Nephron progenitor cell (in vitro differentiated cells): ENCODE results near the gene OGFOD2.

Experiments
- DNase-seq: peaks from one replicate; pipeline ENCODE4 v3.0.0; 2021
- H3K27ac Mint-ChIP-seq: 2 replicates; pipeline ENCODE4 v1.8.0; 2021; ENCODE audit warnings: mild to moderate bottlenecking, moderate library complexity, mixed read lengths
- H3K27me3 Mint-ChIP-seq: 2 replicates; pipeline ENCODE4 v1.8.0; 2021; ENCODE audit warnings: mild to moderate bottlenecking, low read depth, mixed read lengths; ENCODE audit not compliant: poor library complexity
- H3K36me3 Mint-ChIP-seq: 2 replicates; pipeline ENCODE4 v1.8.0; 2021; ENCODE audit warnings: low read depth, mixed read lengths
- H3K4me1 Mint-ChIP-seq: 2 replicates; pipeline ENCODE4 v1.8.0; 2021; ENCODE audit warnings: mixed read lengths
- H3K4me3 Mint-ChIP-seq: 2 replicates; pipeline ENCODE4 v1.8.0; 2021; ENCODE audit warnings: mild to moderate bottlenecking, moderate library complexity, mixed read lengths
- H3K9me3 Mint-ChIP-seq: 2 replicates; pipeline ENCODE4 v1.8.0; 2021; ENCODE audit warnings: mild to moderate bottlenecking, moderate library complexity, mixed read lengths
- TF ChIP-seq, protein P1 (sequence below): fragments of 200-600 bp; sonication (generic); IDR thresholded peaks from 2 replicates; pipeline ENCODE4 v1.5.0; 2021; ENCODE audit warnings: antibody characterized with exemption

Gene OGFOD2

DNA sequence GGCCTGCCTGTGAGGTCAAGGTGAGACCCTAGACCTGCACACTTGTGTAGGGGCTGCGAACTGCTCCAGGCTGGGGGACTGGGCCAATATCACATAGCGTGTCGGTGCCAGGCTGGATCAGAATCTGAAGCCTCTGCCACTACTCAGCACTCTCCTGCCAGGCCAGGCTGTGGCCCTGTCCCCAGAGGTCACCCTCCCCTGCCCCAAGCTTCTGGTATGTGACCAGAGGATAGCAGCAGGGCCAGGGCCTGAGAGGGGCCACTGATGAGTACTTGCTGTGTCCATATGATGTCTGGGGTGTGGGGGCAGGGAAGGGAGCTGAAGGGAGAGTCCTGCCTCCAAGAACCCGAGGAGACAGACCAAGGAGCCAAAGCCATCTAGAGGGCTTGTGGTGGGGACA is 23.3 kb downstream of the OGFOD2 start:
- no peak overlapping the region for H3K27ac Mint-ChIP-seq
- no peaks in the 10 kb centered on the region for H3K27me3 Mint-ChIP-seq
- no peak overlapping the region for H3K4me3 Mint-ChIP-seq
- TF ChIP-seq, protein P1, sequence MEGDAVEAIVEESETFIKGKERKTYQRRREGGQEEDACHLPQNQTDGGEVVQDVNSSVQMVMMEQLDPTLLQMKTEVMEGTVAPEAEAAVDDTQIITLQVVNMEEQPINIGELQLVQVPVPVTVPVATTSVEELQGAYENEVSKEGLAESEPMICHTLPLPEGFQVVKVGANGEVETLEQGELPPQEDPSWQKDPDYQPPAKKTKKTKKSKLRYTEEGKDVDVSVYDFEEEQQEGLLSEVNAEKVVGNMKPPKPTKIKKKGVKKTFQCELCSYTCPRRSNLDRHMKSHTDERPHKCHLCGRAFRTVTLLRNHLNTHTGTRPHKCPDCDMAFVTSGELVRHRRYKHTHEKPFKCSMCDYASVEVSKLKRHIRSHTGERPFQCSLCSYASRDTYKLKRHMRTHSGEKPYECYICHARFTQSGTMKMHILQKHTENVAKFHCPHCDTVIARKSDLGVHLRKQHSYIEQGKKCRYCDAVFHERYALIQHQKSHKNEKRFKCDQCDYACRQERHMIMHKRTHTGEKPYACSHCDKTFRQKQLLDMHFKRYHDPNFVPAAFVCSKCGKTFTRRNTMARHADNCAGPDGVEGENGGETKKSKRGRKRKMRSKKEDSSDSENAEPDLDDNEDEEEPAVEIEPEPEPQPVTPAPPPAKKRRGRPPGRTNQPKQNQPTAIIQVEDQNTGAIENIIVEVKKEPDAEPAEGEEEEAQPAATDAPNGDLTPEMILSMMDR = no peak
- H3K9me3 Mint-ChIP-seq = no peaks in the 10 kb centered on the region
- no peaks in the 10 kb centered on the region for H3K36me3 Mint-ChIP-seq
- no peak for DNase-seq
- peaks cover 40% of the 10 kb centered on the region for H3K4me1 Mint-ChIP-seq

DNA sequence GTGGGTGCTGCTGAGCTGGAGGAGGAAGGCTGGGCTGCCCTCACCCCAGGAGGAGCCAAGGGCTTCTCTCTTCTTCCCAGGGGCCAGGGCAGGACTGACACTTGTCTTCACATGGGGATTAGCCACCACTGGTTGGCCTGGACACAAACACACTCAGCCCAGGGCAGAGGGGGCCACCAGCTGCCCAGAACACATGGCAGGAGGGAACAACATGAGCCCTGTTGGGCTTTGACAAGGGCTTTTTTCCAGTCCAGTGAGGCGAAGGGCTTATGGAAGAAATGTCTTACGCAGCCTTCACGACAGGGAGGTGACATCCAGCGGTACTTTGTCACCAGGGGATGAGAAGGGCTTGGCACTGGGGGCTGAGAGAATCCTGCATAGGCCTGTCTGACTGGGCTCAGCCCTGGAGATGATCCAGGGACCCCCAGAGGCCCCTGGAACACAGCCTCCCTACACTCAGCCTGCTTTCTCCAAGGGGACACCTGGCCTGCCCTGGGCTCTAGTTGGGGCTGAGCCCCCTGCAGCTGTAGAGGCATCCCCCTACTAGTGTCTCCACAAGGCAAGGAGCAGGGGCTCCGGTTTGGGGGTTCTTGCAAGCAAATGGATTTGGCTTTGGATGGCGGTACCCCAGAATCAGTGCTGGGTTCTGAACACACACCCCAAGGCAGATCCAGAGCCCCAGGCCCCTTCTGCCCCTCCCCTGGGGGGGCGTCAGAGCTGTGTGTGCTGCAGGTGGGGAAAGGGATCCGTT is 24.3 kb downstream of the OGFOD2 start:
- no peak for DNase-seq
- no peaks in the 10 kb centered on the region for H3K9me3 Mint-ChIP-seq
- no peaks in the 10 kb centered on the region for H3K36me3 Mint-ChIP-seq
- H3K4me3 Mint-ChIP-seq = no peak overlapping the region
- TF ChIP-seq, protein P1 = no peak
- H3K27ac Mint-ChIP-seq = no peak overlapping the region
- H3K27me3 Mint-ChIP-seq = no peaks in the 10 kb centered on the region
- peaks cover 40% of the 10 kb centered on the region for H3K4me1 Mint-ChIP-seq

DNA sequence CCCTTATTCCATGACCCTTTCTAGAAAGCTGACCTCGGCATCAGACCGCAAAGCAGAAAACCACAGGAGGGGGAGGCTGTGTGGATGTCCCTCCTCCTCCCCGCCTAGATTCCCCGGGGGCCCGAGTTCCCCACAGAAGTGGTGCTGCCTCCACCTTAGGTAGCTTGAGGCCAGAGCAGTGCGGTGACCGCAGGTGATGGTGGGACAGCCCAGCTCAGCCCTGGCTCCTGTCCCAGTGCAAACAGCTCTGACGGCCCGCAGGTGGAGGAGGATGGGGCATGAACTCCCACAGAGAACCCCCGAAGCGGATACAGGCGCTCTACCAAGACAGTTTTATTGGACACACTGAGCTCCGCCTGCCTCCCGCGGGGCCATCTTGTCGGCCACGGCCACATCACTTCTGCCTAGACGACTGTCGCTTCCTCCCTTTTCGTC is 25.0 kb downstream of the OGFOD2 start:
- DNase-seq = no peak
- no peaks in the 10 kb centered on the region for H3K27me3 Mint-ChIP-seq
- no peak overlapping the region for H3K4me3 Mint-ChIP-seq
- no peaks in the 10 kb centered on the region for H3K36me3 Mint-ChIP-seq
- peaks cover 40% of the 10 kb centered on the region for H3K4me1 Mint-ChIP-seq
- peak overlapping the region; percentile 91 for H3K27ac Mint-ChIP-seq
- H3K9me3 Mint-ChIP-seq = no peaks in the 10 kb centered on the region
- TF ChIP-seq, protein P1 = no peak

DNA sequence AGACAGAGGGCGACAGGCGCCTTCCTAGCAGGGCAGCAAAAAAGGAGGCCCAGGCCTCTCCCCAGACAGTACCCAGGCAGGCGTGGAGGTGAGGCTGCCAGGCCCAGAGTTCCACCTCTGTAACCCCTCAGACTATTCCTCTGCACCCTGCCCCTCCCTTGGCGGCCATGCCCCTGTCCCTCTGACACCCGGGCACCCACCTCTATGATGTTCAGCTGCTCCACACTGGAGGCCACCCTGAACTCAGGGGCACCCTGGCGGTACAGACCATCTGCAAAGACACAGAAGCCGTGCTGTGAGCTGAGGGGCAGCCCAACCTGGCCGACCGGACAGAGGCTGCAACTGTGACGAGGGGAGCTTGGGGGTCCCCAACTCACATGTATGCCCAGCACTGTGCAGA is 25.5 kb downstream of the OGFOD2 start:
- H3K4me3 Mint-ChIP-seq = no peak overlapping the region
- TF ChIP-seq, protein P1 = no peak
- no peak for DNase-seq
- H3K36me3 Mint-ChIP-seq = no peaks in the 10 kb centered on the region
- H3K4me1 Mint-ChIP-seq = peaks cover 40% of the 10 kb centered on the region
- H3K27ac Mint-ChIP-seq = peak overlapping the region; percentile 91
- no peaks in the 10 kb centered on the region for H3K27me3 Mint-ChIP-seq
- H3K9me3 Mint-ChIP-seq = no peaks in the 10 kb centered on the region

DNA sequence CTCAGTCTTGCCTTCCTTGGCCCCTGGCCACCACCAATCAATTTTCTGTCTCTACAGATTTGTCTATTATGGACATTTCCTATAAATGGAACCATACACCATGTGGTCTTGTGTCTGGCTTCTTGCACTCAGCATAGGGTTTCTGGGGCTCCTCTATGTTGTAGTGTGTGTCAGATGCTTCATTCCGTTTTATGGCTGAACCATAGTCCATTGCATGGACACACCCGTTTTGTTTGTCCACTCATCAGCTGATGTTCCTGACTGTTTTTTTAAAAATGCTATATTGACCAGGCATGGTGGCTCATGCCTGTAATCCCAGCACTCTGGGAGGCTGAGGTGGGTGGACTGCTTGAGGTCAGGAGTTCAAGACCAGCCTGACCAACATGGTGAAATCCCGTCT is 26.4 kb downstream of the OGFOD2 start:
- Mint-ChIP-seq H3K9me3 (no peaks in the 10 kb centered on the region), H3K4me3 (no peak overlapping the region), H3K27me3 (no peaks in the 10 kb centered on the region), H3K4me1 (peaks cover 35% of the 10 kb centered on the region), H3K36me3 (no peaks in the 10 kb centered on the region), H3K27ac (no peak overlapping the region)
- DNase-seq = no peak
- TF ChIP-seq, protein P1 = no peak

DNA sequence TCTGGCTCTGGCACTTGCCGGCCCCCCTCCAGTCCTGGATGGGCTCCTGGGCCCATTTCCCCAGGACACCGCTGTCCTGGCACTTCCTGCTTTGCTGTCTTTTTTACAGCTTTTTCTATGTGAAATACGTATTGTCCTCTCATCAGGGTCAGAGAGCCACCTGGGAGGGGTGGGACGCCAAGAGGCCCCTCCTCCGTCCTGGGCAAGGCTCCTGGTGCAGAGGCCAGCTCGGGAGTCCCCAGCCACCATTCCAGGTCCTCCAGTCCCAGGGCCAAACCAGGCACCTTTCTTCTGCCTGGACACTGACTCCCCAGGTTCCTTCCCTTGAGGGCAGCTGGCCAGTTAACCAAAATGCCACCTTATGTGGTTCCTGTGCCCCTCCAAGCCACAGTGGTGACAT is 28.2 kb downstream of the OGFOD2 start:
- TF ChIP-seq, protein P1 = no peak
- no peaks in the 10 kb centered on the region for H3K9me3 Mint-ChIP-seq
- peaks cover 26% of the 10 kb centered on the region for H3K4me1 Mint-ChIP-seq
- H3K4me3 Mint-ChIP-seq = no peak overlapping the region
- no peak for DNase-seq
- H3K36me3 Mint-ChIP-seq = no peaks in the 10 kb centered on the region
- no peaks in the 10 kb centered on the region for H3K27me3 Mint-ChIP-seq
- no peak overlapping the region for H3K27ac Mint-ChIP-seq
